GM10266 (cell line): ENCODE measurements around the gene UBE2J2.

Experiments used
- DNase-seq: peaks from one replicate; pipeline ENCODE4 v3.0.0; 2012; ENCODE audit errors: extremely low spot score
- TF ChIP-seq, protein P1 (sequence below): IDR thresholded peaks from 2 replicates; pipeline ENCODE4 v1.5.1; 2012; ENCODE audit warnings: mild to moderate bottlenecking, low read depth; ENCODE audit not compliant: control insufficient read depth, insufficient read depth; ENCODE audit errors: missing control alignments

UBE2J2 gene

GRCh38 chr1:1226566-1227362 is 46.9 kb downstream of the UBE2J2 start:
- DNase-seq, result no peak
- TF ChIP-seq, protein P1, sequence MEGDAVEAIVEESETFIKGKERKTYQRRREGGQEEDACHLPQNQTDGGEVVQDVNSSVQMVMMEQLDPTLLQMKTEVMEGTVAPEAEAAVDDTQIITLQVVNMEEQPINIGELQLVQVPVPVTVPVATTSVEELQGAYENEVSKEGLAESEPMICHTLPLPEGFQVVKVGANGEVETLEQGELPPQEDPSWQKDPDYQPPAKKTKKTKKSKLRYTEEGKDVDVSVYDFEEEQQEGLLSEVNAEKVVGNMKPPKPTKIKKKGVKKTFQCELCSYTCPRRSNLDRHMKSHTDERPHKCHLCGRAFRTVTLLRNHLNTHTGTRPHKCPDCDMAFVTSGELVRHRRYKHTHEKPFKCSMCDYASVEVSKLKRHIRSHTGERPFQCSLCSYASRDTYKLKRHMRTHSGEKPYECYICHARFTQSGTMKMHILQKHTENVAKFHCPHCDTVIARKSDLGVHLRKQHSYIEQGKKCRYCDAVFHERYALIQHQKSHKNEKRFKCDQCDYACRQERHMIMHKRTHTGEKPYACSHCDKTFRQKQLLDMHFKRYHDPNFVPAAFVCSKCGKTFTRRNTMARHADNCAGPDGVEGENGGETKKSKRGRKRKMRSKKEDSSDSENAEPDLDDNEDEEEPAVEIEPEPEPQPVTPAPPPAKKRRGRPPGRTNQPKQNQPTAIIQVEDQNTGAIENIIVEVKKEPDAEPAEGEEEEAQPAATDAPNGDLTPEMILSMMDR, result no peak

DNA sequence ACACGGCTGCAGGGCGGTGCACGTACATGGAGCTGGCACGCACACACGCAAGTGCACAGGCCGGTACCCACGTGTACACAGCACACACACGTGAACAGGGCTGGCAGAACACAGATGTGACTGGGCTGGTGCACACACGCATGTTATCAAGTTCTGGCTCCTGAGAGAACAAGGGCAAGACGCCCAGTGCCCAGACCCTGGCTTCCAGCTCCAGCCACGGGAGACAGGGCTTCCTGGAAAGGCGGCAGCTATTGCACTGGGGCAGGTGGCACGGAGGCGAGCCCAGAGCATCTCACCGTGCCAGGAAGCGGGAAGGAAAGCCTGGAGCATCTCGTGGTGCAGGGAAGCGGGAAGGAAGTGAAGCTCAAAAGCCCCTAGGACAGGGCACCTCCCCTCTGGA is 47.7 kb downstream of the UBE2J2 start:
- DNase-seq, result no peak
- TF ChIP-seq, protein P1, result no peak

- DNase-seq, result no peak
- TF ChIP-seq, protein P1, result no peak
These were observed 48.3 kb downstream of the UBE2J2 start for GRCh38 chr1:1225238-1225845.

DNA sequence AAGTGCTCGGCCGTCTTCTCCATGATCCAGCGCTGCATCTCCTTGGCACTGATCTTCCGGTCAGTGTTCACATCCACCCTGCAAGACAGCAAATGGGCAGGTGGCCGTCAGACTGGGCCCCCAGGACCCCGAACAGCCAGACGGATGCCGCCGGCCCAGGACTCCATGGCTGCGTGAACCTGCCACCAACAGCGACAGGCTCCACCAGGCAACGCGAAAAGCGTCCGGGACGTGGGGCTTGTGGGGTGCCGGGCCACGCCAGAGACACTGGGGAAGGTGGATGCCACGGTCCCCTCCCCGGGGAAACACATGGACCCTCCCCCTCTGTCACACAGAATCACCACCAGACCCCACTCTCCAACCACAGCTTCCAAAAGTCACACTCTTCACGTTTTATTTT is 49.8 kb downstream of the UBE2J2 start:
- TF ChIP-seq, protein P1, result no peak
- DNase-seq, result no peak

- no peak for DNase-seq
- TF ChIP-seq, protein P1, result no peak
These were observed 50.3 kb downstream of the UBE2J2 start for GRCh38 chr1:1223321-1223720.

- DNase-seq, result no peak
These were observed 51.0 kb downstream of the UBE2J2 start for GRCh38 chr1:1222575-1223225.

More at GRCh38 chr1:1222575-1223225, 51.0 kb downstream of the UBE2J2 start:
- TF ChIP-seq, protein P1, result no peak
